Measurements from ENCODE around the gene UGT1A10.

The UGT1A10 gene

DNA sequence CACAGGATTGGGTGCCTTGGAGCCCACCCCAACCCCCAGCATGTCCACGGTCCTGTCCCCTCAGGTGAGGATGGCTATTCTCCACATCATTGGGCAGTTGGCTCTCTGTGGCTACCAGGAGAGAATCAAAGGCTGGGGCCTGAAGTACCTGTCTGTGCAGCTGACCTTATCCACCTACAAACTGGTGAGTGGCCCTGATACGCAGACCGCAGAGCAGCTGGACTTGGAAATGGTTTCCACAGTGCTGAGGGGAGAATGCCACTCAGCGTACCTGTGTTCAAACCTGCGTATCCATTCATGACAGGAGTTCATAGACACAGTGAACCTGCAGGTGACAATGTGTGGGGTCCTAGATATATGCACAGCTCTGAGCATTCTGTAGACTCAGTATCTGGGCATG lies 163.5 kb downstream of the UGT1A10 start:
- DNase-seq (ENCODE audit: low spot score), result no peak
- TF ChIP-seq, protein P1, sequence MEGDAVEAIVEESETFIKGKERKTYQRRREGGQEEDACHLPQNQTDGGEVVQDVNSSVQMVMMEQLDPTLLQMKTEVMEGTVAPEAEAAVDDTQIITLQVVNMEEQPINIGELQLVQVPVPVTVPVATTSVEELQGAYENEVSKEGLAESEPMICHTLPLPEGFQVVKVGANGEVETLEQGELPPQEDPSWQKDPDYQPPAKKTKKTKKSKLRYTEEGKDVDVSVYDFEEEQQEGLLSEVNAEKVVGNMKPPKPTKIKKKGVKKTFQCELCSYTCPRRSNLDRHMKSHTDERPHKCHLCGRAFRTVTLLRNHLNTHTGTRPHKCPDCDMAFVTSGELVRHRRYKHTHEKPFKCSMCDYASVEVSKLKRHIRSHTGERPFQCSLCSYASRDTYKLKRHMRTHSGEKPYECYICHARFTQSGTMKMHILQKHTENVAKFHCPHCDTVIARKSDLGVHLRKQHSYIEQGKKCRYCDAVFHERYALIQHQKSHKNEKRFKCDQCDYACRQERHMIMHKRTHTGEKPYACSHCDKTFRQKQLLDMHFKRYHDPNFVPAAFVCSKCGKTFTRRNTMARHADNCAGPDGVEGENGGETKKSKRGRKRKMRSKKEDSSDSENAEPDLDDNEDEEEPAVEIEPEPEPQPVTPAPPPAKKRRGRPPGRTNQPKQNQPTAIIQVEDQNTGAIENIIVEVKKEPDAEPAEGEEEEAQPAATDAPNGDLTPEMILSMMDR (IDR thresholded peaks at IDR 0.05; ENCODE audit: borderline replicate concordance, control extremely low read depth, extremely low read depth, insufficient read depth, missing control alignments), result no peak
- in situ Hi-C loops (cut with MboI; ENCODE audit: low sequenced_read_pairs, unreplicated experiment), result no loop called here

DNA sequence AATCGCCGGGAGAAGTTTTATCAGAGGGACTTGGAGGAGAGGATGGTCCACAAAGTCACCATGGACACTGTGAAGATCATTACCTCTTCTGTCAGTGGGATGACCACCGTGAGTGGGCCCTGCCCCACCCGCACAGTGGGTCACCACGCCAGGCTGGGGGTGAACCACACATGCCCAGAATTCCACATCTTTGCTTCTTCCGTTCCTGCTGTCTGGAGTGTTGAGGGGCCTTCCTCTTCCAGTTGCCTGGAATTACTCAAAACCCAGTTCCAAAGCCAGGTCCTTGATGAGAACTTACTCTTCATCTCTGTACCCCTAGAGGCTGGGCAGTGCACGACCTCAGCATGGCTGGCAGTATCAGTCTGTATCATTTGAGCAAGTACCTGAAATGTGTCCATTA lies 164.0 kb downstream of the UGT1A10 start:
- TF ChIP-seq, protein P1 (IDR thresholded peaks at IDR 0.05; ENCODE audit: borderline replicate concordance, control extremely low read depth, extremely low read depth, insufficient read depth, missing control alignments), result no peak
- no peak for DNase-seq (ENCODE audit: low spot score)
- in situ Hi-C loops (cut with MboI; ENCODE audit: low sequenced_read_pairs, unreplicated experiment), result no loop called here

DNA sequence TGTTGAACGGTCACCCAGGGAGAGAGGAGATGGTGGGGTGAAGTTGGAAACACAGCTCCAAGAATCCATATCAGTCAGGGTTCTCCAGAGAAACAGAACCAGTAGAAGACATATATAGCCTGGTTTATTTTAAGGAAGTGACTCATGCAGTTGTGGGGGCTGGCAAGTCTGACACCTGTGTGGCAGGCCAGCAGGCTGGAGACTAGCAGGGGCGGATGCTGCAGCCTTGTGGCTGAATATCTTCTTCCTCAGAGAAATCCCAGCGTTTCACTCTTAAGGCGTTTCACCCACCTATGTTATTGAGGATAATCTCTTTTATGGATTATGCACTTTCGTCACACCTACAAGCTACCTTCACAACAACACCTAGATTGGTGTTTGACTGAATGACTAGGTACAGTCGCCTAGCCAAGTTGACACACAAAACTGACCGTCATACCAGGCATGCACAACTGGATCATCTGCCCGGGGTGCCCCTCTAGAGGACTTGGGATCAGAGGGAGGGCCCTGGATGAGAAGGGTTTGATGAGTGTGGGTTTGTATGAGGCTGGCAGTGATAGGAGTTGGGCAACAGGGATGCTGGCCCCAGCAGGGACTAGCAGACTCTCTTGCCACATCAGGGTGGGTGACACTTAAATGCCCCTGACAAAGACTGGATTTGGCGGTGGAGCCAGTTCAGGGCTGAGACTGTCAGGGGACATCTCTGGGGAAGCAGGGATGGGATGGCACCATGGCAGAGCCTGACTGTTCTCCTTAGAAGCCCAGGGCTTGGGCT lies 165.3 kb downstream of the UGT1A10 start:
- DNase-seq (ENCODE audit: low spot score), result peak; percentile 41
- in situ Hi-C loops (cut with MboI; ENCODE audit: low sequenced_read_pairs, unreplicated experiment), result no loop called here
- TF ChIP-seq, protein P1 (IDR thresholded peaks at IDR 0.05; ENCODE audit: borderline replicate concordance, control extremely low read depth, extremely low read depth, insufficient read depth, missing control alignments), result peak; percentile 3

DNA sequence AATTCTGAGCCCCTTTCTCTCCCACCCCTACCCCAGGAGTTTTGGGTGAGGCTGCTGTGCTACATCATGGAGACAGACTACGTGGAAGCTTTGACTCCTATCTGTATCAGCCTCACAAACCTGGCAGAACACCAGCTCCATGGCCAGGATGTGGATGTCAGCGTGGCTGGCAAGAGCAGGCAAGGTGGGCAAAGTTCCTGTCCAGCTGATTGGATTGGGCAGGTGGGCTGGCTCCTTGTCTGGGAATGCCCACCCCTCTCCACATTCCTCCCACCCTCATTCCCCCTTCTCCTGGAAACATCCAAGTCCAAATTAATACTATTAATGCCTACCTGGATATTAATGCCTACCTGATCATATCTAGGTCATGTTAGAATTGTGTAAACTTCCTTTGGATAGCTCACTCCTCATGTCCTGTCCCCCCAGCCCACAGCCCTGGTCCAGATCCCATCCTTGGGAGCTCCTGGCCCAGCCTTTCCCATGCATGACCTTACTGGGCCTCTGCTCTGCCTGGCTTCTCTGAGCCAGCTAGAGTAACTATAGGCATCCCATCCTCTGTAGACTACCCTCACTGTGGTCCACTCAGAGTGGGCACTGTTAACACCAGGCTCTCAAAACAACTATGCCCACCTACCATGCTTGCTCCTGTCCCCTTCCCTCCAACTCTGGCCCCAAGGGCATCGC lies 166.0 kb downstream of the UGT1A10 start:
- in situ Hi-C loops (cut with MboI; ENCODE audit: low sequenced_read_pairs, unreplicated experiment), result no loop called here

DNA sequence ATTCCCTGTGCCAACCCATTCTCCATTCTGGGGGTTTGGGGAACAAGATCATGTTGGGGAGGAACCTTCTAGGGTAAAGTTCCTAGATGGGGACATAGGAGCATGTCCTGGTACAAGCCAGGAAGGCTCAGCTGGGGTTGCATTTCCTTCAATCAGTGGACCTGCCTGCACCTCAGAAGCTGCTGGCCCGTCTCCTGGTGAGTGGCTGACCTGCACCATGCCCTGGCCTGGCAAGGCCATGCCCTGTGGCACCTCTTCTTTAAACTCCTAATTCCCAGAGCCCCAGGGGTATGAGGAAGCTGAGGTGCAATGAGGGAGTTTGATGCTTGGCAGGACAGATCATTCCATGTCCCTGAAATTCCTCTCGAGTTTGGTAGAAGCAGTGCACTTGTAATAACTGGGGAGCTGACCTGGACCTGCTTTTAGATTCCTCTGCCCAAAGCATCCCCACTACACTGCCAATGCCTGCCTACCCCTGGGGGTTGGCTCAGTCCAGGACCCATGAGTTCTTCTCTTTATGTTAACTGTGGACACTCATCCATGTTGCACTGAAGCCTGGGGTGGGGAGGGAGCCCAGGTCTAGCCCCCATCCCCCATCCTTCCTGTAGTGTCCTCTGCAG lies 167.2 kb downstream of the UGT1A10 start:
- no peak for DNase-seq (ENCODE audit: low spot score)
- TF ChIP-seq, protein P1 (IDR thresholded peaks at IDR 0.05; ENCODE audit: borderline replicate concordance, control extremely low read depth, extremely low read depth, insufficient read depth, missing control alignments), result no peak
- in situ Hi-C loops (cut with MboI; ENCODE audit: low sequenced_read_pairs, unreplicated experiment), result no loop called here

More for the DNA sequence above, 166.0 kb downstream of the UGT1A10 start:
- TF ChIP-seq, protein P1 (IDR thresholded peaks at IDR 0.05; ENCODE audit: borderline replicate concordance, control extremely low read depth, extremely low read depth, insufficient read depth, missing control alignments), result no peak
- DNase-seq (ENCODE audit: low spot score), result no peak

DNA sequence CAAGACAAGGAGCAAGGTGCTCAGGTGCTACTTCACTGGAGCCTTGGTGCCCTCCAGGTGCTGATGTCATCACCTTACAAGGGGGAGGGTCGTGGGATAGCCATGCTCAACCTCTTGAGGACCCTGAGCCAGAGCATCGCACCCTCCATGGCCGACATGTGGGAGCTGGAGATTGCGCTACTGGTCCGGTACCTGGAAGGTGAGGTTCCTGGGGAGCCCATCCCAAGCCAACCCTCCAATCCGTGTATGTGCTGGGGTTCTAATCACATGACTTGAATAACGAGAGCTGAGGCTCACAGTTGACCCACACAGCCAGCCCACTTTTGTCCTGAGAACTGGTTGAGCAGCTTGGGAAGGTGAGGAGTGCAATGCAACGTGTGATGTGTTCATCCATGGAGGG lies 167.7 kb downstream of the UGT1A10 start:
- TF ChIP-seq, protein P1 (IDR thresholded peaks at IDR 0.05; ENCODE audit: borderline replicate concordance, control extremely low read depth, extremely low read depth, insufficient read depth, missing control alignments), result no peak
- in situ Hi-C loops (cut with MboI; ENCODE audit: low sequenced_read_pairs, unreplicated experiment), result no loop called here
- no peak for DNase-seq (ENCODE audit: low spot score)
